ENCODE data around the gene FBXL19. TPM values are rescaled to one million over a fixed set of nuclear protein-coding genes. Genes with fewer than 3 reads are reported as not detected.

Gene FBXL19
- total and polyA plus RNA-seq, 2 of the 13 experiments (the other 11 are each of a cell fraction or from before 2014, with no cell fraction given), result 6.0 to 13.7 TPM

DNA sequence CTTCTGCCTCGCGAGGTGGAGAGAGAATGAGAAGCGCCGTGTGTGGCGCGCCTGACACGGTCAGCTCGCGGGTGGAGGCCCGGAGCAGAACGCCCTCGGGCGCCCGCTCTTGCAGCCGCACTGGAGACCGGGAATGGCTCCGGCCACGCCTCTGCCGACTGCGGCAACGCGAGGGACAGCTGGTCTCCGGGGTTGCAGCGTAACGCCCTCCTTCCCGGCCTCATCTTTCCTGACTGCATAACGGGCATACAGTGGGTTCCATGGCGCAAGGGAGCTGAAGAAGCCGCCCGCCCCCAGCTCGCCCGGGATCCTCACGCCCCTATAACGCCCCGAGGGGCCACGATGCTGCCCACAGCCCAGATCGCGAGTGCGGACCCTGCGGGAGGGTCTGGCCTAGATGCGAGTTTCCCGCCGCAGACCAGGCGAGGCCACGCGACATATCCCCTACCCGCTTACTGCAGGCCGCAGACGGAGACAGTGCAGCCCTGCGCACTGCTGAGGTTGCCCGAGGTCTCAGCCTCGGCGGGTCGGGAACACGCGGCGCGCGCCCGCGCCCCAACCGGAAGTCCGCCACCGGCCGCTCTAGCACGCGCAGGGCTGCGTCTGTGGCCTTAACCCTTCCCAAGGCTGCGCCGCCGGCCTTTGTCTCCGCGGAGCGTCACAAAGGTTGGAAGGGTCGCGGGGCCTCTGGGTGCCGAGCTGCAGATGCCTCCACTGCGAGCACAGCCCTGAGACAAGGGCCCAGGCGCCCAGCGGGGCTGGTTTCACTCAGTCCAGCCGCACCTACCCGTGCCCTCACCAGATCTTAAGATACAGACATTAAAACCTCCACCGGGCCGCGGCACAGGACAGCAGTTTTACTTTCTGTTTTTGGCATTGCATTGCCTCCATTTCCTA lies 48.3 kb upstream of the FBXL19 start (continued):
- TF ChIP-seq ZNF451 (CRISPR knock-in tag; IDR thresholded peaks at IDR 0.05) (peak; percentile 99), ZNF260 (CRISPR knock-in tag; IDR thresholded peaks at IDR 0.05; ENCODE audit: borderline replicate concordance, low read depth) (peak; percentile 94; the same call in 1 of the 2 replicates), ZNF883 (CRISPR knock-in tag; IDR thresholded peaks at IDR 0.05; ENCODE audit: not compliant biosample characterization) (peak; percentile 95), ISL2 (CRISPR knock-in tag; IDR thresholded peaks at IDR 0.05) (peak; percentile 87), PREB (CRISPR knock-in tag; IDR thresholded peaks at IDR 0.05) (0 out of 2 replicates have a peak, but pooled peaks have one; percentile 8), TGIF2 (CRISPR knock-in tag; IDR thresholded peaks at IDR 0.05) (peak; percentile 90), ZSCAN25 (CRISPR knock-in tag; IDR thresholded peaks at IDR 0.05) (peak; percentile 87), MAFF (IDR thresholded peaks at IDR 0.05; ENCODE audit: low read depth, low read length) (peak; percentile 1; the same call in 1 of the 2 replicates), ZNF510 (CRISPR knock-in tag; IDR thresholded peaks at IDR 0.05; ENCODE audit: low read depth) (peak; percentile 99), CEBPB (IDR thresholded peaks at IDR 0.05; ENCODE audit: borderline replicate concordance, low read depth, low read length) (no peak), DMTF1 (CRISPR knock-in tag; IDR thresholded peaks at IDR 0.05) (no peak), SMARCE1 (IDR thresholded peaks at IDR 0.05; ENCODE audit: borderline replicate concordance) (no peak), YY1 (IDR thresholded peaks at IDR 0.05; ENCODE audit: insufficient read depth, insufficient replicate concordance, low read depth, low read length) (peak; percentile 88), RAD21 (CRISPR knock-in tag; IDR thresholded peaks at IDR 0.05) (peak; percentile 80), PAWR (CRISPR knock-in tag; IDR thresholded peaks at IDR 0.05; ENCODE audit: borderline replicate concordance) (peak; percentile 76), U2AF1 (optimal IDR thresholded peaks at IDR 0.05; ENCODE audit: low read depth, low read length) (peak; percentile 99), FOXK1 (CRISPR knock-in tag; IDR thresholded peaks at IDR 0.05; ENCODE audit: borderline replicate concordance, low read depth) (peak; percentile 94), ZNF44 (CRISPR knock-in tag; IDR thresholded peaks at IDR 0.05) (peak; percentile 16; the same call in 1 of the 2 replicates), CHD4 (IDR thresholded peaks at IDR 0.05; ENCODE audit: borderline replicate concordance, low read length) (no peak; the same call in 1 of the 2 replicates), NFE2L1 (CRISPR knock-in tag; IDR thresholded peaks at IDR 0.05; ENCODE audit: borderline replicate concordance) (peak; percentile 92), ZNF775 (CRISPR knock-in tag; IDR thresholded peaks at IDR 0.05; ENCODE audit: borderline replicate concordance) (peak; percentile 46; the same call in 1 of the 2 replicates), HMGA1 (CRISPR knock-in tag; conservative IDR thresholded peaks at IDR 0.05) (no peak), RXRB (CRISPR knock-in tag; IDR thresholded peaks at IDR 0.05; ENCODE audit: borderline replicate concordance) (peak; percentile 93)
- TF ChIP-seq, protein P1, sequence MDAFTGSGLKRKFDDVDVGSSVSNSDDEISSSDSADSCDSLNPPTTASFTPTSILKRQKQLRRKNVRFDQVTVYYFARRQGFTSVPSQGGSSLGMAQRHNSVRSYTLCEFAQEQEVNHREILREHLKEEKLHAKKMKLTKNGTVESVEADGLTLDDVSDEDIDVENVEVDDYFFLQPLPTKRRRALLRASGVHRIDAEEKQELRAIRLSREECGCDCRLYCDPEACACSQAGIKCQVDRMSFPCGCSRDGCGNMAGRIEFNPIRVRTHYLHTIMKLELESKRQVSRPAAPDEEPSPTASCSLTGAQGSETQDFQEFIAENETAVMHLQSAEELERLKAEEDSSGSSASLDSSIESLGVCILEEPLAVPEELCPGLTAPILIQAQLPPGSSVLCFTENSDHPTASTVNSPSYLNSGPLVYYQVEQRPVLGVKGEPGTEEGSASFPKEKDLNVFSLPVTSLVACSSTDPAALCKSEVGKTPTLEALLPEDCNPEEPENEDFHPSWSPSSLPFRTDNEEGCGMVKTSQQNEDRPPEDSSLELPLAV (CRISPR knock-in tag; conservative IDR thresholded peaks at IDR 0.05; ENCODE audit: low read depth), result peak; percentile 74; the same call in 1 of the 2 replicates

Data from HepG2 (cell line).